ENCODE measurements around the gene NAA16. TPM values are rescaled to one million over a fixed set of nuclear protein-coding genes. Genes with fewer than 3 reads are reported as not detected.

Gene NAA16
- total and polyA plus RNA-seq, 5 donors: 6.3 to 14.2 (median 13.3) TPM

DNA sequence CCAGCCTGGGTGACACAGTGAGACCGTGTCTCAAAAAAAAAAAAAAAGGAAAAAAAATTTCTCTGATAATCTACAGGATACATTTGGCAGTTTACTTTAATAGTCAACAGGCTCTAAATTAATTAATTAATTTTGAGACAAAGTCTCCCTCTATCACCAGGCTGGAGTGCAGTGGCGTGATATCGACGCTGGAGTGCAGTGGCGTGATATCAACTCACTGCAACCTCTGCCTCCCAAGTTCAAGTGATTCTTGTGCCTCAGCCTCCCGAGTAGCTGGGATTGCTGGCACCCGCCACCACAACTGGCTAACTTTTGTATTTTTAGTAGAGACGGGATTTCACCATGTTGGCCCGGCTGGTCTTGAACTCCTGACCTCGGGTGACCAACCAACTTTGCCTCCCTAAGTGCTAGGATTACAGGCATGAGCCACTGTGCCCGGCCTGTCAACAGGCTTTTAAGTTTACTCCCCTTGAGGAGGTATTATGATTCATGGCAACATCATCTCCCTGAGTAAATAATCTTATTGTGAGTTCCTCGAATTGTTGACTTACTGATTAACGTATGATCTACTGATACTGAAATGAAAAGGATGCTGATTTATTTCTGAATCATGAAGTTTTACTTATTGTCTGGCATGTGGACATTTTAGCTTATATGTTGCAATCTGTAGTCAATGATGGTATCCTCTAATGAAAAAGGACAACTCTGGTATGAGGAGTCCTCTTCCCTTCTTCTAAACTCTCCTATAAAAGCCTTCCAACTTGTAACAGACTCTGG lies 26.4 kb upstream of the NAA16 start:
- 90% methylated on average over 13 of the region's 13 CpGs for WGBS
- Histone ChIP-seq H3K27me3 (ENCODE audit: control insufficient read depth, insufficient read depth) (no peaks in the 10 kb centered on the region), H3K27ac (ENCODE audit: low read length) (no peak overlapping the region), H3K4me3 (ENCODE audit: low read length) (no peak overlapping the region), H3K4me1 (ENCODE audit: control insufficient read depth, insufficient read depth, low read length) (no peaks in the 10 kb centered on the region), H3K9me3 (ENCODE audit: control insufficient read depth, low read length) (no peaks in the 10 kb centered on the region)
- ATAC-seq (no peak), DNase-seq (no peak)
- intact Hi-C loops (cut with DNase I): no loop called here

GRCh38 chr13:41286370-41286769 lies 24.7 kb upstream of the NAA16 start:
- H3K4me1 ChIP-seq (ENCODE audit: control insufficient read depth, insufficient read depth, low read length): no peaks in the 10 kb centered on the region
- H3K9me3 ChIP-seq (ENCODE audit: control insufficient read depth, low read length): no peaks in the 10 kb centered on the region
- no peak for ATAC-seq
- intact Hi-C loops (cut with DNase I): no loop called here
- H3K4me3 ChIP-seq (ENCODE audit: low read length): no peak overlapping the region
- no peaks in the 10 kb centered on the region for H3K27me3 ChIP-seq (ENCODE audit: control insufficient read depth, insufficient read depth)
- 87% methylated on average over 5 of the region's 5 CpGs for WGBS
- DNase-seq: no peak
- no peak overlapping the region for H3K27ac ChIP-seq (ENCODE audit: low read length)

- DNase-seq (no peak), ATAC-seq (no peak)
- WGBS: 93% methylated on average over 10 of the region's 10 CpGs
- H3K4me3 ChIP-seq (ENCODE audit: low read length): no peak overlapping the region
- intact Hi-C loops (cut with DNase I): no loop called here
- H3K4me1 ChIP-seq (ENCODE audit: control insufficient read depth, insufficient read depth, low read length): no peaks in the 10 kb centered on the region
- H3K27me3 ChIP-seq (ENCODE audit: control insufficient read depth, insufficient read depth): no peaks in the 10 kb centered on the region
- no peaks in the 10 kb centered on the region for H3K9me3 ChIP-seq (ENCODE audit: control insufficient read depth, low read length)
- H3K27ac ChIP-seq (ENCODE audit: low read length): no peak overlapping the region
These were observed 21.6 kb upstream of the NAA16 start for GRCh38 chr13:41289463-41289881.

GRCh38 chr13:41291246-41291645 lies 19.8 kb upstream of the NAA16 start:
- no peaks in the 10 kb centered on the region for H3K4me1 ChIP-seq (ENCODE audit: control insufficient read depth, insufficient read depth, low read length)
- intact Hi-C loops (cut with DNase I): no loop called here
- DNase-seq (no peak), ATAC-seq (no peak)
- no peaks in the 10 kb centered on the region for H3K27me3 ChIP-seq (ENCODE audit: control insufficient read depth, insufficient read depth)
- H3K9me3 ChIP-seq (ENCODE audit: control insufficient read depth, low read length): no peaks in the 10 kb centered on the region
- 93% methylated on average over 7 of the region's 7 CpGs for WGBS
- H3K27ac ChIP-seq (ENCODE audit: low read length): no peak overlapping the region
- H3K4me3 ChIP-seq (ENCODE audit: low read length): no peak overlapping the region

GRCh38 chr13:41293272-41293671 lies 17.8 kb upstream of the NAA16 start:
- DNase-seq: no peak
- Histone ChIP-seq H3K9me3 (ENCODE audit: control insufficient read depth, low read length) (no peaks in the 10 kb centered on the region), H3K4me1 (ENCODE audit: control insufficient read depth, insufficient read depth, low read length) (no peaks in the 10 kb centered on the region), H3K27me3 (ENCODE audit: control insufficient read depth, insufficient read depth) (no peaks in the 10 kb centered on the region), H3K4me3 (ENCODE audit: low read length) (no peak overlapping the region), H3K27ac (ENCODE audit: low read length) (no peak overlapping the region)
- intact Hi-C loops (cut with DNase I): no loop called here
- 84% methylated on average over 1 of the region's 1 CpG for WGBS
- ATAC-seq: no peak

DNA sequence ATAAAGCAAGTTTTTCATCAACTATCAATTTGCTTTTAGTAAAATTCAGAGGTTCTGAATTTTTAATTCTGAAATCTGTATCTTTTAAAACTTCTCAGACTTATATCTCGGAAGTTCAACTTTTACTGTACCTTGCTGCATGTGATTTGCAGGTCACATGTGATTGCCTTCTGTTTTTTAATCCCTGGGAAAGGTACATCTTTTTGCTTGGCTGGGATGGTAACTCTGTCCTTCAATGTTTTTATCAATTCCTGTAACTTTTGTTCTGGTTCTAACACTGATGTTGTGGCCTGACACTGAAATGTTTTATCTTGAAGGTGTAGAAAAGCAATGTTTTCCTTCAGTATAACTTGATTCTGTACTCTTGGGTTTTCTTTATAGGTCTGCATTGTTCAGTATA lies 16.2 kb upstream of the NAA16 start:
- Histone ChIP-seq H3K9me3 (ENCODE audit: control insufficient read depth, low read length) (no peaks in the 10 kb centered on the region), H3K27me3 (ENCODE audit: control insufficient read depth, insufficient read depth) (no peaks in the 10 kb centered on the region), H3K4me1 (ENCODE audit: control insufficient read depth, insufficient read depth, low read length) (no peaks in the 10 kb centered on the region), H3K4me3 (ENCODE audit: low read length) (no peak overlapping the region), H3K27ac (ENCODE audit: low read length) (no peak overlapping the region)
- WGBS: 97% methylated on average over 1 of the region's 1 CpG
- no peak for DNase-seq
- no peak for ATAC-seq
- intact Hi-C loops (cut with DNase I): no loop called here

GRCh38 chr13:41295973-41296372 lies 15.1 kb upstream of the NAA16 start:
- WGBS: 91% methylated on average over 1 of the region's 1 CpG
- no peak for ATAC-seq
- H3K27me3 ChIP-seq (ENCODE audit: control insufficient read depth, insufficient read depth): no peaks in the 10 kb centered on the region

GRCh38 chr13:41296879-41297646 lies 14.0 kb upstream of the NAA16 start:
- no peak for ATAC-seq
- H3K4me3 ChIP-seq (ENCODE audit: low read length): no peak overlapping the region
- 69% methylated on average over 3 of the region's 3 CpGs for WGBS
- H3K27me3 ChIP-seq (ENCODE audit: control insufficient read depth, insufficient read depth): no peaks in the 10 kb centered on the region
- intact Hi-C loops (cut with DNase I): no loop called here
- no peak for DNase-seq
- H3K27ac ChIP-seq (ENCODE audit: low read length): no peak overlapping the region
- H3K4me1 ChIP-seq (ENCODE audit: control insufficient read depth, insufficient read depth, low read length): no peaks in the 10 kb centered on the region
- no peaks in the 10 kb centered on the region for H3K9me3 ChIP-seq (ENCODE audit: control insufficient read depth, low read length)

More at GRCh38 chr13:41295973-41296372, 15.1 kb upstream of the NAA16 start:
- Histone ChIP-seq H3K27ac (ENCODE audit: low read length) (no peak overlapping the region), H3K4me1 (ENCODE audit: control insufficient read depth, insufficient read depth, low read length) (no peaks in the 10 kb centered on the region), H3K9me3 (ENCODE audit: control insufficient read depth, low read length) (no peaks in the 10 kb centered on the region), H3K4me3 (ENCODE audit: low read length) (no peak overlapping the region)
- intact Hi-C loops (cut with DNase I): no loop called here
- no peak for DNase-seq

DNA sequence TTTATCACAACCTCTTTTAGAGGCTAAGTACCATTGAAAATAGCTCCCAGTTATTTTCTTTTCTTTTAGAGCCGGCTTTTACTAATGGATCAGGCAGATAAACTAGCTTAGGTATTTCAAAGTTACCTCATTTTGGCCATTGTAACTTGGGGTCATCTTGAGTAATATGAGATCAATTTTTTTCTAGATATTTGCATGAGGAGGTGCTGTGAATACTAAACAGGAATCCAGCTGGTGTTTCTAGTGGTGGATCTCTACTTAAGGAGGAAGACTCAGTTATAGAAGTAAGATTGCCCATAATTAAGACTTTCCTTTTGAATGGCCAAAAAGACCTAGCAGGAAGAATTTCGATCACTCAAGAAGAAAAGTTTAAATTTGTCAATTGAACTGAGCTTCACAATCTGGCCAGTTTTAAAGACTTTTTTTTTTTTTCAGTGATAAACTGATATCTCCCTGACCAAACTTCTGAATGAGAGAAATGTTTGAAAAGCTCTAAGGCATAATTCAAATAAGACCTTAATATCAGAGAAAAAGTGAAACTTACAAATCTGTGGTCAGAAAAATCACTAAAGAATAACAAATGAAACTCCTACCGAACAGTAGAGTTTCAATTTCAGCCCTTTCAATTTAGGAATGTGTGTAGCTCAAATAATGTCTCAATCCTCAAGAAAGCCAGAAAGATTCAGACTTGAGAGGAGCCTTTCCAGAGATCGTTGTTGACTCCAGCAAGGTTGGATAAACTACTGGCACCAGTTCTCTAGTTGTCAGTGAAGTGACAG lies 11.6 kb upstream of the NAA16 start:
- Histone ChIP-seq H3K4me3 (ENCODE audit: low read length) (no peak overlapping the region), H3K27ac (ENCODE audit: low read length) (no peak overlapping the region), H3K9me3 (ENCODE audit: control insufficient read depth, low read length) (no peaks in the 10 kb centered on the region), H3K27me3 (ENCODE audit: control insufficient read depth, insufficient read depth) (no peaks in the 10 kb centered on the region), H3K4me1 (ENCODE audit: control insufficient read depth, insufficient read depth, low read length) (no peaks in the 10 kb centered on the region)
- 90% methylated on average over 4 of the region's 4 CpGs for WGBS
- ATAC-seq (no peak), DNase-seq (no peak)
- intact Hi-C loops (cut with DNase I): no loop called here

GRCh38 chr13:41302743-41303142 lies 8.3 kb upstream of the NAA16 start:
- 95% methylated on average over 3 of the region's 3 CpGs for WGBS
- ATAC-seq (no peak), DNase-seq (no peak)
- H3K4me1 ChIP-seq (ENCODE audit: control insufficient read depth, insufficient read depth, low read length): no peaks in the 10 kb centered on the region
- no peaks in the 10 kb centered on the region for H3K9me3 ChIP-seq (ENCODE audit: control insufficient read depth, low read length)
- no peak overlapping the region for H3K4me3 ChIP-seq (ENCODE audit: low read length)
- intact Hi-C loops (cut with DNase I): no loop called here
- no peaks in the 10 kb centered on the region for H3K27me3 ChIP-seq (ENCODE audit: control insufficient read depth, insufficient read depth)
- no peak overlapping the region for H3K27ac ChIP-seq (ENCODE audit: low read length)

DNA sequence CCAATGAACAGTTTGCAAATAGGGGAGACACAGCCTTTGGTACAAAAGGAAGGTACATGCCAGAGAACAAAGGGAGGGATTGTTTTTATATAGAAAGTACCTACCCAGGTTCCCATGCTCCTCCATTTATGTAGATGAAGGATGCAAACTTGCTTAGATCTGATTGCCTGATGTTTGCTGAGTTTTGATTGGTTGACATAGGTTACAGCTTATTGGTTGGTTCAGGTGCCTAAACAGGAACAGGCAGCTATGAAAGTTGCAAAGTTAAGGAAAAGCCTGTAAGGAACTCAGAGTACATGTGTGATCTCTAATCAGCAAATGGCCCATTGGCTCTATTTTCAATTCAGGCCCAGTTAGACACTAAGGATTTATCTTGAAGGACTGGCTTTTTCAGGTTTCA lies 6.5 kb upstream of the NAA16 start:
- H3K4me1 ChIP-seq (ENCODE audit: control insufficient read depth, insufficient read depth, low read length): no peaks in the 10 kb centered on the region
- no peaks in the 10 kb centered on the region for H3K9me3 ChIP-seq (ENCODE audit: control insufficient read depth, low read length)
- no peak overlapping the region for H3K4me3 ChIP-seq (ENCODE audit: low read length)
- no peak overlapping the region for H3K27ac ChIP-seq (ENCODE audit: low read length)
- ATAC-seq: no peak
- no peak for DNase-seq
- intact Hi-C loops (cut with DNase I): no loop called here
- no peaks in the 10 kb centered on the region for H3K27me3 ChIP-seq (ENCODE audit: control insufficient read depth, insufficient read depth)
